ENCODE results near the gene EEFSEC. TPM values are rescaled to one million over a fixed set of nuclear protein-coding genes. Genes with fewer than 3 reads are reported as not detected.

The EEFSEC gene
- total RNA-seq, 1 experiment from 2014 or later = 21.3 TPM

GRCh38 chr3:128348075-128348474, 194.8 kb downstream of the EEFSEC start:
- BruUV-seq (replicated peaks) = no TSS peak
- Histone ChIP-seq H3K9me2 (ENCODE audit: insufficient read depth) (no peaks in the 10 kb centered on the region), H2AFZ (no peak overlapping the region), H4K20me1 (ENCODE audit: insufficient read depth) (no peaks in the 10 kb centered on the region), H3K27me3 (ENCODE audit: insufficient read depth, low read depth) (no peaks in the 10 kb centered on the region), H3K27ac (no peak overlapping the region), H3K9me3 (ENCODE audit: insufficient read depth, low read depth) (no peaks in the 10 kb centered on the region), H3K4me1 (replicated peaks; ENCODE audit: insufficient read depth) (peaks cover 14% of the 10 kb centered on the region), H3K36me3 (ENCODE audit: low read depth) (no peaks in the 10 kb centered on the region), H3K4me3 (no peak overlapping the region), H3K4me2 (no peak overlapping the region), H3F3A (ENCODE audit: insufficient read depth, low read depth) (no peaks in the 10 kb centered on the region; the same call in 1 of the 2 replicates), H3K79me2 (ENCODE audit: low read depth) (no peaks in the 10 kb centered on the region)
- TF ChIP-seq CTCF (conservative IDR thresholded peaks at IDR 0.05) (no peak), EZH2 (IDR thresholded peaks at IDR 0.05; ENCODE audit: low read depth) (no peak)
- CTCF ChIA-PET = no interaction called here
- intact Hi-C loops (cut with micrococcal nuclease; ENCODE audit: unreplicated experiment) = no loop called here
- DNase-seq = no peak
- POLR2A ChIA-PET (ENCODE audit: unreplicated experiment) = interaction anchor here (0.6 kb wide), 1 partner anchor 13 kb away, joined by 7 read pairs; no protein-coding TSS in a partner anchor

GRCh38 chr3:128348805-128349531, 195.7 kb downstream of the EEFSEC start:
- no TSS peak for BruUV-seq (replicated peaks)
- H3K79me2 ChIP-seq (ENCODE audit: low read depth) = no peaks in the 10 kb centered on the region
- POLR2A ChIA-PET (ENCODE audit: unreplicated experiment) = no interaction called here
- no peak overlapping the region for H3K4me3 ChIP-seq
- no peaks in the 10 kb centered on the region for H4K20me1 ChIP-seq (ENCODE audit: insufficient read depth)
- no peak overlapping the region for H3K4me2 ChIP-seq
- CTCF ChIA-PET = no interaction called here
- intact Hi-C loops (cut with micrococcal nuclease; ENCODE audit: unreplicated experiment) = no loop called here
- no peaks in the 10 kb centered on the region for H3K9me3 ChIP-seq (ENCODE audit: insufficient read depth, low read depth)
- TF ChIP-seq EZH2 (IDR thresholded peaks at IDR 0.05; ENCODE audit: low read depth) (no peak), CTCF (conservative IDR thresholded peaks at IDR 0.05) (no peak)
- DNase-seq = peak in 1 of 2 experiments; percentile 5
- H3F3A ChIP-seq (ENCODE audit: insufficient read depth, low read depth) = no peaks in the 10 kb centered on the region
- H3K27ac ChIP-seq = no peak overlapping the region
- H3K4me1 ChIP-seq (replicated peaks; ENCODE audit: insufficient read depth) = peaks cover 5% of the 10 kb centered on the region
- H3K9me2 ChIP-seq (ENCODE audit: insufficient read depth) = no peaks in the 10 kb centered on the region
- H3K27me3 ChIP-seq (ENCODE audit: insufficient read depth, low read depth) = no peaks in the 10 kb centered on the region
- no peak overlapping the region for H2AFZ ChIP-seq
- H3K36me3 ChIP-seq (ENCODE audit: low read depth) = no peaks in the 10 kb centered on the region

GRCh38 chr3:128349963-128350599, 196.8 kb downstream of the EEFSEC start:
- H3K79me2 ChIP-seq (ENCODE audit: low read depth) = no peaks in the 10 kb centered on the region
- POLR2A ChIA-PET (ENCODE audit: unreplicated experiment) = no interaction called here
- peak in 1 of 2 experiments; percentile 19 for DNase-seq
- no peaks in the 10 kb centered on the region for H3K9me3 ChIP-seq (ENCODE audit: insufficient read depth, low read depth)
- intact Hi-C loops (cut with micrococcal nuclease; ENCODE audit: unreplicated experiment) = no loop called here
- CTCF ChIA-PET = interaction anchor here (0.6 kb wide), 1 partner anchor 21 kb away, joined by 4 read pairs; no protein-coding TSS in a partner anchor
- BruUV-seq (replicated peaks) = no TSS peak
- no peak overlapping the region for H3K27ac ChIP-seq
- no peaks in the 10 kb centered on the region for H3K9me2 ChIP-seq (ENCODE audit: insufficient read depth)
- no peaks in the 10 kb centered on the region for H3F3A ChIP-seq (ENCODE audit: insufficient read depth, low read depth)
- H3K4me3 ChIP-seq = no peak overlapping the region
- no peak for TF ChIP-seq CTCF (conservative IDR thresholded peaks at IDR 0.05)
- H3K36me3 ChIP-seq (ENCODE audit: low read depth) = no peaks in the 10 kb centered on the region
- H4K20me1 ChIP-seq (ENCODE audit: insufficient read depth) = no peaks in the 10 kb centered on the region
- H2AFZ ChIP-seq = no peak overlapping the region
- H3K27me3 ChIP-seq (ENCODE audit: insufficient read depth, low read depth) = no peaks in the 10 kb centered on the region
- H3K4me1 ChIP-seq (replicated peaks; ENCODE audit: insufficient read depth) = no peaks in the 10 kb centered on the region
- no peak overlapping the region for H3K4me2 ChIP-seq
